Measurements from ENCODE around the gene LRRC1. TPM values are rescaled to one million over a fixed set of nuclear protein-coding genes. Genes with fewer than 3 reads are reported as not detected.
"Not testable (repeated sequence)": the region's sequence is repeated elsewhere in the genome, so short reads cannot be mapped to it uniquely, and the experiment has no call there.

LRRC1 gene
- total RNA-seq, 1 experiment from 2014 or later, result 10.3 TPM

DNA sequence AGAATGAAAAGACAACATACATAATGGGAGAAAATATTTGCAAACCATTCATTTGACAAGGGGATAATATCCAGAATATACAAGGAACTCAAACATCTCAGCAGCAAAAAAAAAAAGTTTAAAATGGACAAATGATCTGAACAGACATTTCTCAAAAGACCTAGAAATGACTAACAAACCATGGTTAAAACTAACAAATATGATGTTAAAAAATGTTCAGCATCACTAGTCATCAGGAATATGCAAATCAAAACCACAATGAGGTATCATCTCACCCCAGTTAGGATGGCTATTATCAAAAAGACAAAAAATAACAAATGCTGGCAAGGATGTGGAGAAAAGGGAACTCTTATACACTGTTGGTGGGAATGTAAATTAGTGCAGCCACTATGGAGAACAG lies 9.8 kb upstream of the LRRC1 start:
- not testable (repeated sequence) for H3K56ac ChIP-seq (ENCODE audit: insufficient read length, low read depth, low read length); H2BK20ac ChIP-seq (ENCODE audit: low read depth, low read length, poor library complexity, severe bottlenecking); H3K14ac ChIP-seq (ENCODE audit: insufficient read depth, low read length); H2BK12ac ChIP-seq (ENCODE audit: insufficient read length, low read depth, low read length); H2BK5ac ChIP-seq (ENCODE audit: insufficient read length, low read length); H3K27me3 ChIP-seq (ENCODE audit: insufficient read depth, low read length); H4K91ac ChIP-seq (ENCODE audit: insufficient read length, low read depth, low read length); H3K4me3 Mint-ChIP-seq; H2BK15ac ChIP-seq (ENCODE audit: low read depth, low read length); H3K18ac ChIP-seq (ENCODE audit: insufficient read length, low read depth, low read length); H3K4me1 ChIP-seq (ENCODE audit: insufficient read depth, low read length); H2AFZ ChIP-seq (ENCODE audit: low read length); H3K79me2 ChIP-seq (ENCODE audit: insufficient read depth, low read length); H3K9ac ChIP-seq (ENCODE audit: extremely low read depth, insufficient read length, low read length); H3K79me1 ChIP-seq (ENCODE audit: insufficient read depth, low read depth, low read length, poor library complexity, severe bottlenecking); DNase-seq; H3K27ac Mint-ChIP-seq; H3K27ac ChIP-seq (ENCODE audit: insufficient read length, low read depth, low read length); H3K4ac ChIP-seq (ENCODE audit: low read depth, low read length); H3K9me3 ChIP-seq (ENCODE audit: control insufficient read depth, low read depth, low read length); H4K5ac ChIP-seq (ENCODE audit: insufficient read length, low read depth, low read length); H3K27me3 Mint-ChIP-seq (ENCODE audit: low read depth); H3K23me2 ChIP-seq (ENCODE audit: insufficient read length, low read depth, low read length, poor library complexity, severe bottlenecking); H3T11ph ChIP-seq (ENCODE audit: low read length); H2AK5ac ChIP-seq (ENCODE audit: insufficient read length, low read length); H4K20me1 ChIP-seq (ENCODE audit: control insufficient read depth, insufficient read depth, insufficient read length); H3K4me2 ChIP-seq (ENCODE audit: insufficient read depth, insufficient read length, low read length); H4K8ac ChIP-seq (replicated peaks; ENCODE audit: insufficient read length, low read depth, low read length); H2BK120ac ChIP-seq (ENCODE audit: low read depth, low read length, poor library complexity, severe bottlenecking); H3K23ac ChIP-seq (ENCODE audit: insufficient read length, low read depth, low read length); H3K4me1 Mint-ChIP-seq
- peaks cover 0 to 16% of the 10 kb centered on the region in 2 experiments; a peak in 4 of 5 replicates for H3K9me3 Mint-ChIP-seq
- H3K36me3 Mint-ChIP-seq (ENCODE audit: insufficient read depth in 1 of 3, low read depth in 3 of 3), result peaks cover 0 to 15% (median 3%) of the 10 kb centered on the region in 3 experiments; a peak in 4 of 7 replicates

Measured in H9 (cell line).